Uterus (tissue), 2 donors: Measurements from ENCODE around the gene NDUFS1.

Experiments
- POLR2A ChIP-seq, 2 donors: fragments of 450-650 bp; IDR thresholded peaks; one replicate each; pipeline ENCODE4 v1.6.1; 2016; ENCODE audit warnings: antibody characterized with exemption in 2 of 2, mild to moderate bottlenecking in 1 of 2, moderate library complexity in 1 of 2
- TF ChIP-seq, protein P1 (sequence below), 4 experiments: fragments of 200-600 bp in 2 of 4; fragments of 450-650 bp in 2 of 4; sonication (generic) in 2 of 4; IDR thresholded peaks; one replicate each; pipeline ENCODE4 v1.5.1; 2016 to 2019; ENCODE audit warnings: antibody characterized with exemption in 4 of 4, mild to moderate bottlenecking in 2 of 4, moderate library complexity in 1 of 4

DNA sequence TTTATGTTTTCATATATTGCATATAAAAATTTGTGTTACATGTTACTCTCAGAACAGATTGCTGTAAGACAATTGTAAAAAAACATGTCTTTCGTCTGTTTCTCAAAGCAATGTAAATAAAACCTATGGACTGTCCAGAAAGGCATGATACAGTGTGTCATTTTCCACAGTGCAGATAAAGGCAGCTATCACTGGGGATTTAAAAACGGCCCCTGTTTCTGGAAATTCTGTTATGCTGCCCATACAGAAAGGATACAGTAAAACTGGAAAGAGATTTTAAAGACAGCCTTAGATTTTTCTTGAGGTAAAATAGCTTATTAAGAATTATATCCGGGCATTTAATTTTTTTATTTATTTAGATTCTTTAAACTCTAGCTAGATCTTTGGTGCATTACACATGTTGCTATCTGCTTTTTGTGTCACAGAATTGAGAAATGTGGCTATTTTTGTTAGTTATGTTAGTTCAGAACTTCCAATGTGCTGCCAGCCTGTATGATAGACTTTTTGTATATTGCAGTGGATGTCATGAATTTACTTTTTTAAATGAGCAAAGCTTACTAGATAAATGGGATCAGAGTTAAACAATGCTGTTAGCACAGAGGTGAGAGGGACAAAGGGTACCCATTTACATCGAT, 72.4 kb downstream of the NDUFS1 start:
- TF ChIP-seq POLR2A (IDR thresholded peaks at IDR 0.05), result no peak
- TF ChIP-seq, protein P1, sequence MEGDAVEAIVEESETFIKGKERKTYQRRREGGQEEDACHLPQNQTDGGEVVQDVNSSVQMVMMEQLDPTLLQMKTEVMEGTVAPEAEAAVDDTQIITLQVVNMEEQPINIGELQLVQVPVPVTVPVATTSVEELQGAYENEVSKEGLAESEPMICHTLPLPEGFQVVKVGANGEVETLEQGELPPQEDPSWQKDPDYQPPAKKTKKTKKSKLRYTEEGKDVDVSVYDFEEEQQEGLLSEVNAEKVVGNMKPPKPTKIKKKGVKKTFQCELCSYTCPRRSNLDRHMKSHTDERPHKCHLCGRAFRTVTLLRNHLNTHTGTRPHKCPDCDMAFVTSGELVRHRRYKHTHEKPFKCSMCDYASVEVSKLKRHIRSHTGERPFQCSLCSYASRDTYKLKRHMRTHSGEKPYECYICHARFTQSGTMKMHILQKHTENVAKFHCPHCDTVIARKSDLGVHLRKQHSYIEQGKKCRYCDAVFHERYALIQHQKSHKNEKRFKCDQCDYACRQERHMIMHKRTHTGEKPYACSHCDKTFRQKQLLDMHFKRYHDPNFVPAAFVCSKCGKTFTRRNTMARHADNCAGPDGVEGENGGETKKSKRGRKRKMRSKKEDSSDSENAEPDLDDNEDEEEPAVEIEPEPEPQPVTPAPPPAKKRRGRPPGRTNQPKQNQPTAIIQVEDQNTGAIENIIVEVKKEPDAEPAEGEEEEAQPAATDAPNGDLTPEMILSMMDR (IDR thresholded peaks at IDR 0.05), result no peak
